Activated CD8-positive, alpha-beta memory T cell treated with anti-CD3 and anti-CD28 coated beads for 48 hours (primary cell): ENCODE measurements around the gene THG1L.
A peak's percentile ranks its signal among the peaks of the same experiment; 100 is the strongest.
"Not testable (repeated sequence)": the region's sequence is repeated elsewhere in the genome, so short reads cannot be mapped to it uniquely, and the experiment has no call there.

Experiments
- DNase-seq, 3 experiments: peaks; one replicate each; pipeline ENCODE4 v3.0.0-alpha.2; 2020; ENCODE audit warnings: low read depth in 2 of 3, low spot score in 2 of 3

The THG1L gene

DNA sequence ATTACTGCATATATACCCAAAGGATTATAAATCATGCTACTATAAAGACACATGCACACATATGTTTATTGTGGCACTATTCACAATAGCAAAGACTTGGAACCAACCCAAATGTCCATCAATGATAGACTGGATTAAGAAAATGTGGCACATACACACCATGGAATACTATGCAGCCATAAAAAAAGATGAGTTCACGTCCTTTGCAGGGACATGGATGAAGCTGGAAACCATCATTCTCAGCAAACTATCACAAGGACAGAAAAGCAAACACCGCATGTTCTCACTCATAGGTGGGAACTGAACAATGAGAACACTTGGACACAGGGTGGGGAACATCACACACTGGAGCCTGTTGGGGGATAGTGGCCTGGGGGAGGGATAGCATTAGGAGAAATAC lies 4.6 kb upstream of the THG1L start:
- DNase-seq, result not testable (repeated sequence)

DNA sequence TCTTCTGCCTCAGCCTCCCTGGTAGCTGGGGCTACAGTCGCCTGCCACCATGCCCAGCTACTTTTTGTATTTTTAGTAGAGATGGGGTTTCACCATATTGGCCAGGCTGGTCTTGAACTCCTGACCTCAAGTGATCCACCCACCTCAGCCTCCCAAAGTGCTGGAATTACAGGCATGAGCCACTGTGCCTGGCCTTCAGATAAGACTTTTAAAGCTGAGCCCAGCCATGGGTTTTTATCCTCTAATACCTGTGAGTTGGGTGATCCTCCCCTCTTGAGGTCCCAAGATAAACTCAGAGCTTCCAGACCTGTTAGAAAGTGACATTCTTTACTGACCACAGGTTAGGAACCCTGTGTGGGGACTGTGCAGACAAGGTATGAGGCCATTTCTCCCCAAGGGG lies 3.4 kb upstream of the THG1L start:
- DNase-seq, result not testable (repeated sequence)

DNA sequence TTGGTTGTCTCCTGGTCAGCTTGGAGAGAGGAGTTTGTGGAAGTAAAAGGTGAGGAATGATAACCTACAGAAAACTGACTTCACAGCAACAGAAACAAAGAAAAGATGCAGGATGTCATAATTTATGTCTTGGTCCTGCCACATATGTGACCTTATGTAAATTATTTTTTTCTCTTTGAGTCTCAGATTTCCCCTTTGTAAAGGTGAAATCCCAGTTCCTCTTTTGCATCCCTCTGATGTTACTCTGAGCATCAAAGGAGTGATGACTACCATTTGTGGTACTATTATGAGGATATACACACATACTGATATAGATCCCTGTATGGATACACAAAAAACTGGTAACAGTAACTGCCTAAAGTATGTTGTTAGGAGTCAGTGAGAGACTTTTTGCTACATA lies 1.4 kb upstream of the THG1L start:
- no peak for DNase-seq

DNA sequence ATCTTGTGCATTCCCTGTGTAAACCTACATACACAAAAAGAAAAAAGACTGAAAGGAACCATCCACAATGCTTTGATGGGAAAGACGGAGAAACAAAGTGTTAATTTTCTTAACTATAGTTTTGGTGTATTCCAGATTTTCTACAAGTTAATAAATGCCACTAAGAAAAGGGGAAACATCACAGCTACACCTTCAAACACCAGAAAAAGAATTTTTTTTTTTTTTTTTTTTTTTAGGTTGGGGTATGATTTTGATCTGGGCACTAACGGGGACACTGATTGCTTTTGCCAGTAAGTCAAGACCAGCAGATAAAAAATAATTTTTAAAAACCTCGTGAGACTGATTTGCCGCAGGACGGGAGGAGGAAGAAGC lies 334 bp upstream of the THG1L start:
- no peak for DNase-seq

DNA sequence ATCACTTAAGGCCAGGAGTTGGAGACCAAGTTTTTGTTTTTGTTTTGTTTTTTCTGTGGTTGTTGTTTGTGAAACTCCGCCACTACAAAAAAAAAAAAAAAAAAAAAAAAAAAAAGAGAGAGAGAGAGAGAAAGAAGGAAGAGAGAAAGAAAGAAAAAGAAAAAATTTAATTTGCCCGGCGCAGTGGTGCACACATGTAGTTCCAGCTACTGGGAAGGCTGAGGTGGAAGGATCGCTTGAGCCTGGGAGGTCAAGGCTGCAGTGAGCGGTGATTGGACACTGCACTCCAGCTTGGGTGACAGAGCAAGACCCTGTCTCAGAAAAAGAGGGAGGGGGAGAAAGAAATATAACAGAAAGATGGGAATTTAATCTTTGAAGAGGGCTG lies 902 bp downstream of the THG1L start:
- DNase-seq, result no peak

DNA sequence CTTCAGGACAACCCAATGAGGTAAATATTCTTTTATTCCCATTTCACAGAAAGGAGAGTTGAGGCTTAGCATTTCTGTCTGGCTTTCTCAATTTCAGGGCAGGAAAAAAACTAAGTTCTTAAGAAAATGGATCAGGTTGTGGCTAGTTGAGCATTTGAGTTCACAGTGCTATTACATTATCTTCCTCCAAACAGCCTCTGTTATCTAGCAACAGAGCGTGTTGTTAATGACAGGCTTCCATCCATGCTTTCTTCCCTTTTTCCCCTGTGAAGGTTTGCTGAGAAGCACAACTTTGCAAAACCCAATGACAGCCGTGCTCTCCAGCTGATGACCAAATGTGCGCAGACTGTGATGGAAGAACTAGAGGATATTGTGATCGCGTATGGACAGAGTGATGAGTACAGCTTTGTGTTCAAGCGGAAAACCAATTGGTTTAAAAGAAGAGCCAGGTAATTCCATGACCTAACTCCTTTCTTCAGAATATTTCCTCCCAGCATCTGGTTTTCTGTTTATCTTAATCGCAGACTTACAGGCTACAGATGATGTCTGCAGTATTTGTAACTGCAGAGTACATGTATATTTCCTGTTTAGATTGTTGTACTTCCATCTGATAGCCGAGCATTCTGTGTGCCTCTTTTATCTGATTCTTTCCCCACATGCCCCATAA lies 1.5 kb downstream of the THG1L start:
- DNase-seq, result no peak

DNA sequence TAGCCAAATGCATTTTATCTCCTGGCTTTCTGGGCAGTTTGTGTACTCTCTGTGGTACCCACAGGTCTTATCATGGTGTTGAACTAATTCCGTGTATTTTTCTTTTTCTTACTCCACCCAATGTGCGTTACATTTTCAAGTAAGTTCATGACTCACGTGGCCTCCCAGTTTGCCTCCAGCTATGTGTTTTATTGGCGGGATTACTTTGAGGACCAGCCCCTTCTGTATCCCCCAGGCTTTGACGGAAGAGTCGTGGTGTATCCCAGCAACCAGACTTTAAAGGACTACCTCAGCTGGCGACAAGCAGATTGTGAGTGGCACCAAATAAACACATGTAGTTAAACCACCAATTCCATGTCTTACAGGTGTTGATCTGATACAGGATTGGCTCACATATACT lies 3.2 kb downstream of the THG1L start:
- DNase-seq, result no peak

DNA sequence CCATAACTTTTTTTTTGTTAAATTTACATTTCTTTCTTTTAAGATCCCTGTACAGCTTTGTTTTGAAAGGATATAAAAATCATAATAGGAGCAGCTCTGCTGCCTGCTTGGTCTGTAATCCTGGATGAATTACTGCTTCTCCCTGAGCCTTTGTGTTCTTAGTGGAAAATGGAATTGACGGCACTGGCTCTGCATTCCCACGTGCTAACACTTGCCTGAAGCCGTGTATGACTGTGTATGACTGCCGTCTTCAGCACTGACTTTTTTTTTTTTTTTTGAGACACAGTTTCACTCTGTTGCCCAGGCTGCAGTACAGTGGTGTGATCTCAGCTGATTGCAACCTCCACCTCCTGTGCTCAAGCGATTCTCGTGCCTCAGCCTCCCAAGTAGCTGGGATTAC lies 4.8 kb downstream of the THG1L start:
- DNase-seq, result no peak

DNA sequence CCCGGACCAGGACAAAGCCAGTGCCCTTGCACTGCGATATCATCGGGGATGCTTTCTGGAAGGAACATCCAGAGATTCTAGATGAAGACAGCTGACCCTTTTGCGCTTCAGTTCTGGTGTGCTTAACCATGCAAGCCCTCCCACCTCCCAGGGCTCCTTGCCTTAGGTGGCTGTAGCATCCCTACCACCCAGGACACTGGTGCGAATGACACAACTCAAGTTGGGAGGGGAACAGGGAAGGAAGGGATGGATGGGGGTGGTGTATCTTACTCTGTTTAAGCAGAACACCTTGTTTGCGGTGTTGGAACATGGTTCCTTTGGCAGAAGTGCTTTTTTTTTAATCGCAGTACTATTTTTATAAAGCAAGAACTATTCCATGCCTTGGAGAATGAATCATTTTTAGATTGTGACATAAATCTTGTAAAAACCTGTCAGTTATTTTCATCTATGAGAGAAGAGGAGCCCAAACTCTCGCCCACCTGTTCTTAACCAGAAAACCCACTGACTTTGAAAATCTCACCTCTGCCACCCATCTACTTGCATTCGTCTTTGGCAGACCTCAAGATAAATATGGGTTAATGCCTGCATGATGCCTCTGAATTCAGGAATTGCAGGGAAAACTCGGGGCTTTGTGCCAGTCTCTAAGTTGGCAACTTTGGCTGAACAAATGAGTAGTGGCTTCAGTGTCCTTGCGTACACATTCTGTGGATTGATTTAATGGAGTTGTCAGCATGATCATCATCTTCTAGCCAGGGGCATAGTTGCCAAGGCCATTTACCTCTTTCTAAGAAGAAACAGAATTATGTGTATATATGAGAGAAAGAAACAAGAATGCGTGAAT lies 8.4 kb downstream of the THG1L start:
- no peak for DNase-seq

DNA sequence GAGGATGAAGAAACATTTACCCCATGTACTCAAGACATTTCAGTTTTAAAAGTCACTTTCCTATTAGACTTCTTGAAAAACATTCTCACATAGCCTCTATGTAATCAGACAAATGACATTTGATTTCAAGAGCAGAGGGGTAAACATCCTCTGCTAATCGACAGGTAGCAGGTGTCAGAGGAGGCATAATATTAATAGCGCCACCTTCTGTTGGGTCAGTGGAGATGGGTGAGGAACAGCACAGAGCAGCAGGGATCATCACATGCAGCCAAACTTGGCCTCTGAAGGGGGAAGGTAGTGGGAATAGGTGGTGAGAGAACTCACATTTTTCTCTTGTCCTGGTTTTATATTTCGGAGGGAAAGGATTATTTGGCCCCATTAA lies 9.0 kb downstream of the THG1L start:
- no peak for DNase-seq

DNA sequence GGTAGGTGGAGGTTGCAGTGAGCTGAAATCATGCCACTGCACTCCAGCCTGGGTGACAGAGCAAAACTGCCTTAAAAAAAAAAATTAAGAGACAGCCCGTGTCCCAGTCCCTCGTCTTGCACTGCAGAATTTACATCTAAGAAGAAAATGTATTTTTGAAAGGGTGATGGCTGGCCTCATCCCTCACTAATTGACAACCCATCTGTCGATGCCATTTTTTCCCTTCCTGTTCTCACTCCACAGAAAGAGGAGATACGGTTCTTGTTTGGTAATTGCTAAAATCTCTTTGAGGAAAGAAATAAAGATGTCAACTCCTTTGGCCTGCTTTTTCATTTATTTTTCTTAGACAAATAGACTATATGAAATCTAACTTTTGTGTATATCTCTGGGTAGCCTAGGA lies 9.9 kb downstream of the THG1L start:
- DNase-seq, result no peak

DNA sequence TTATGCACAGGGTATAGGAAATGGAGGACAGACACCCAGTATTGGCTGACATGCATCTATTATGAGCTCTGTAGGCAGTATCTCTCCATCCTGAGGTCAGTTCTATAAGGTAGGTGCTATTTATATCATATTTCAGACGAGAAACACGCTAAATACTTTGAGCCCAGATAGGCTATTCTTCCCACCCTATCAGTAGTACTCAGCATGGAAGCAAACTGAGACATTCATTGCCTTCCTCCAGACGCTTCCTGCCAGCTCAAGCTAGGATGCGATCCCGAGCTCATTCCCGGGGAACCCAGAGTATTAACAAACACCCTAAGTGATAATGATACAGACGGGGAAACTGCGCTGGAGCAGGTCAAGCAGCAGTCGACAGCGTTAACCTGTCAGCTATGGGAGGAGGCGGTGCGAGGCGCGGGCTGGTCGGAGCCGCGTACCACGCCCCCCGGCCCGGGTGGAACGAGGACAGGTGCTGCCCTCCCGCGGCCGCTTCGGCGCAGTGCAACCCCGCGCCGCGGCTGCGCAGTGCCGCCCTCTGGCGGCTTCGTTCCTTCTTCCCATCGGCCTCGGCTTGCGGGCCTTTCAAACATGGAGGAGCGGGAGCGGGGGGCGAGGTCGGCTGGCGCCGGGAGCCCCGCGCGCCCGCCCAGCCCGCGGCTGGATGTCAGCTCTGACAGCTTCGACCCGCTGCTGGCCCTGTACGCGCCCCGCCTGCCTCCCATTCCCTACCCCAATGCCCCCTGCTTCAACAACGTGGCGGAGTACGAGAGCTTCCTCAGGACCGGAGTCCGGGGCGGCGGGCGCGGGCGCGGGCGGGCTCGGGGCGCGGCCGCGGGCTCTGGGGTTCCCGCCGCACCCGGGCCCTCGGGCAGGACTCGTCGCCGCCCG lies 12.2 kb downstream of the THG1L start, which contains the start of gene LSM11:
Gene LSM11, plus strand, starts transcription at position 550 of the 888 bp plus-strand sequence. Its CDS starts 39 bp downstream, at position 589.
- peak; percentile 86 to 92 (median 88) for DNase-seq

DNA sequence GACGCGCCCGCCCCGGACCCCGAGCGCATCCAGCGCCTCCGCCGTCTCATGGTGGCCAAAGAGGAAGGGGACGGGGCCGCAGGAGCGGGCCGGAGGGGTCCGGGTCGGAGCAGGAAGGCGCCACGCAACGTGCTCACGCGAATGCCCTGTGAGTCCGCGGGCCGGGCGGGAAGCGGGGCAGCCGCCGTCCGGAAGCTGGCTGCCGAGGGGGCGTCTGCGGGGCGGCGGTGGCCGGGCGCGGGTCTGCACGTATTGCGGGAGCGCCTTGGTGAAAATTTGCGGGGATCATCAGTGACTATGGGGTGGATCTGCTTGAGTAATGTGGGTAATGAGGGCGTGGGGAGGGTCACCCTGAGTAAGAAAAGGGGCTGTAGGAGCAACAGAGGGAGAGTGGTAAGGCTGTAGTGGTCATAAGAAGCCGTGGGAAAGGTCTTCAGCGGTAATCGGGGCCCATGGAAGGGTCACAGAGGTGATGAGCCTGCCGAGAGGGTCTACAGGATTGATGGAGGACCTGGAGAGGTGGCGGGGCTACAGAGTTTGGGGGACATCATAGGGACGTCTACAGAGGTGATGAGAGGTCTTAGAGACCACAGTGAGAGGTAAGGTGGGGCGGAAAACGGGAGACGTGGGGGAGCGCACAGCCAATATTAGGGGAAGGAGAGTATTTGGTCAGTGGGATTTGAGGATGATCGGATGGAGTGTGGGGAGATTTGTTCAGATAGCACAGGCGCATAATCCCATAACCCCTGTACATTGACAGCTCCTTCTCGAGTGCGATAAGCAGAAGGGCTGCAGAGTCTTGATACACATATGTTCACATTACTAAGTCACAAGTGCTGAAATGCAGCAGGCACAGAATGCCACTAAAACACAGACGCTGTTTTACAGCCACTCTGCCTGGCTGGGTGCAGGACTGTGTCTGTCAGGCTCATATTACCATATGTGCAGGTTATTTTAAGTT lies 13.1 kb downstream of the THG1L start:
- DNase-seq, result peak in 1 of 3 experiments; percentile 12

DNA sequence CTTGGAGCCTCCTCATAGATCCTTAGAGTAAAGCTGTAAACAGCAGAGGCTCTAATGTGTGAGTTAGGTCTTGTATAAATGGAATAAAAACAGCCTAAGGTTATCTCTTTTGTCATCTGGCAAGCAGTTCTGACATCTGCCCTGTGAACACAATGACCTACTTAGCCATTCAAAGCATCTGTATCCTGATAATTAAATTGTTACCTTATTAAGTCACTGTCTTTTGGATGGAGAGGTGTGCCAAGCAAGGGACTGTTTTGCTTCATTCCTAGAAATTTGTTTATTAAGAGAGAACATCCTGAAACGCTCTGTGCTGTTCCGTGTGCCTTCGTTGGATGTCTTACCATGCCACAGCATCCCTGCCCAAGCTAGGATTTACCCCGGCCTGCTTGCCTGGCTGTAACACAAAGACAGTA lies 13.8 kb downstream of the THG1L start:
- DNase-seq, result no peak

DNA sequence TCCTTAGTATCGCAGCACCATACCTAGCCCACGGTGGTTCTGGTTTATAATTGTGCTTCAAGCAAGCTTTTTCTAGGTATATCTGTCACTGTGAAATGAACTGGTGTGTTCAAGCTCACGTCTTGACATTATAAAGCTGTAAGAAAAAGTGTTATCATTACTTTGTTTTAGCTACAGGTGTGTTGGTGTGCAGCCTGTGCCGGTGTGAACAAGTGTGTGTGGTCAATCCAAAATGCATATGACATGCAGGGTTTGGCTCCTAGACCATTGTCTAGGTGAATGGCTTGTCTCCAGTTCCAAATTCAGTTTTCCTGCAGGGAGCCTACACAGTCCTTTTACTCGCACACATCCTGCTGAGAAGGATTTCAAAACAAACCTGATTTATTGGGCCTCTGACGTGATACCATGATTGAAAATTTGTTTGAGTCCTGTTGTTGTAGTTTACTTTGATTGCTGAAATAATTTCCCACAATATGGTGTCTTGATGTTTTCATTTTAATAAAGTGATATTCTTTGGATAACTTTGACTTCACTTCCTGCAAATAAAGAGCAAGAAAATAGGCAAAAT lies 16.0 kb downstream of the THG1L start:
- no peak for DNase-seq

DNA sequence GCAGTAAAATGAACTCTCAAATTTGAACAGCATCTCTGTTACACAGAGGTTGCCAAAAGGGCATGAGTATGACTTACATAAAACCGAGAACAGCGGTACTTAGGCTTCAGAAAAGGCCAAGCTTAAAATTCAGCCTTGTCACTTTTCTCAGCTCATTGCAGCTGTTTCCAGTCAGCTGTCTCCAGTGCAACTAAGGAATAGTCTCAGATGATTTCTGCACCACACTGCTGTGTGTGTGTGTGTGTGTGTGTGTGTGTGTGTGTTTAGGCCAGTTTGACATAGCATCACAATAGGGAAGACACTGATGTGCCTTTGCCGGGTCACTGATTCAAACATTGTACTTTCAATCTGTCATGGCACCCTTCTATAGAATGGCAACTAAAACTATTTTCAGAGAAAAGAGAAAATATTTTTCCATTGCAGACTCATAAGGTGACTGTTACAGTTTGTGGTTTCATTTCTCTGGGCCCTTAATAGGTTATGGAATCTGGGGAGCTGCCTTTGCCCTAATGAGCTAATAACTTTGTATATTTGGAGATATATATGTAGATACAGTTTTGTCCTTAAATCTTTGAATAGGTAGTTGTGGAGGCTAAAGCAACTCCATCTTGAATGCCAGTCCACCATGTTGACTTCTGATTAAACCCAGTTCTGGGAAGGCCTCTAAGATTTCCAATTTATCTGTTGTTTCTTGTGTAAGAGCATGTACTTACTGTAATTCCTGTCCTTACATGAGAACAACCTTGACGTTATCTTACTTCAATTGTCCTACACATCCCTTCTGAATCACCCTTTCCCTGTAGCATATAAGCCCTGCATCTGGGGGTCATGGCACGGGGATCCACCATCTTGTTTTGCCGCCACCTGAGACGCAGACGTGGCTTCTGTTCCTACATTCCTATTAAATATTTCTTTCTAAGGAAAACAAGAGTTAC lies 16.8 kb downstream of the THG1L start:
- no peak for DNase-seq

DNA sequence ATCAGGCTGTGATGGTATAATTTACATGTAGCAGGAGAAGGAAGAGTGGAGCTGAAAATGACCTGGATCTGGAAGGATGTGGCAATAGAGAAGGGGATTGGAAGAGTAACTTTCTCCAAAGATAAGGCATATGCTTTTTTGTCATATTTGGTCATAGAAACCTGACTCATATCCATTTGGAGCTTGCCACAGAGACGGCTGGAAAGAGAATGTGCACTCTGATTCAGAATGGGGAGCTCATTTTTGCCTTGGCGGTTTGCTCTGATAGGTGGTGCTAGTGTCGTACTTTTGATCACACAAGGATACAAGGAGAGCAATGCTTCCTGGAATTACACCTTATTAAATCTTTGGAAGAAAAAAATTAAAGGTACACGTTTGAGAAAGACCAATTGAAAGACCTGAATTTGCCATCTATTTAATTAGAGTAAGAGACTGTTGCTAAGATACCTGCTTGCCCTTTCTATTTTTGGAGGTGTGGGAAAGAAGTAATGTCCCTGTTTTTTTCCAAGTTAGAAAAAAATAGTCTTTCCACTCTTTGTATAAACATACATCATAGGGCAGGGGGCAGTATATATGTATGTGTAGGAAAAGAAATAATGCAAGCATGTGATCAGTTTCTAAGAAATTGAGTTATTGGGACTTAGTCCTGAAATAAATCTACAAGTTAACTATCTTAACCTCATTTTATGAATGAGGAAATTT lies 17.7 kb downstream of the THG1L start:
- DNase-seq, result no peak

DNA sequence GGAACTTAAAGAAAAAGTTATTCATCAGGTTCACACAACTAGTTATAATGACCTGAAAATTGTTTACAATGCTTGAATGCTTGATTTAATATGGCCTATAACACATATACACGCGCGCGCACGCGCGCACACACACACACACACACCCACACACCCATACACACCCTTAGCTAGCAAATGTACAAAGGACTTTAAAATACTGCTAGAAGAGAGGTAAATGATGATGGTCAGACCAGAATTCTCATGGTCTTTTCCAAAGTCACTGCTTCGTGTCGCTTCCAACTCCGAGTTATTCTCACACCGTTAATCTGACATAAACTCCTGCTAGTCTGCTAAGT lies 18.2 kb downstream of the THG1L start:
- no peak for DNase-seq

DNA sequence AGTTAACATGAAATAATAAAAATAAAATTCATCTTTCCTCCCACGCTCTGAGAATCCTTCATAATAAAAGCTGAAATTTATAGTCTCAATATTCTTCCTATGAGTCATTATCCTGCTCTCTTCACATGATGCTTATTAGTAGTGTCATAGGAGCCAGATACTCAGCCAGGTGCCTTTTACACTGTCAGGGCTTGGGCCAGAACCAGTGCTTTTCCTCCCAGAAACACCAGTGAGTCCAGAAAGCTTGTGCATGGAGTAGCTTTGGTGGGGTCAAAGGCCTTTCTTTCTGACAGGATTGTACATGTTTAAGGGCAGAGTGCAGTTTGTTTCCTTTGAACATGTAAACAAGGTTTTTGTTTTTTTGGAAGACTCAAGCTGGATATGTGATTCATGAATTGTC lies 19.1 kb downstream of the THG1L start:
- DNase-seq, result no peak
